Measurements from ENCODE around the gene ADARB1.

DNA sequence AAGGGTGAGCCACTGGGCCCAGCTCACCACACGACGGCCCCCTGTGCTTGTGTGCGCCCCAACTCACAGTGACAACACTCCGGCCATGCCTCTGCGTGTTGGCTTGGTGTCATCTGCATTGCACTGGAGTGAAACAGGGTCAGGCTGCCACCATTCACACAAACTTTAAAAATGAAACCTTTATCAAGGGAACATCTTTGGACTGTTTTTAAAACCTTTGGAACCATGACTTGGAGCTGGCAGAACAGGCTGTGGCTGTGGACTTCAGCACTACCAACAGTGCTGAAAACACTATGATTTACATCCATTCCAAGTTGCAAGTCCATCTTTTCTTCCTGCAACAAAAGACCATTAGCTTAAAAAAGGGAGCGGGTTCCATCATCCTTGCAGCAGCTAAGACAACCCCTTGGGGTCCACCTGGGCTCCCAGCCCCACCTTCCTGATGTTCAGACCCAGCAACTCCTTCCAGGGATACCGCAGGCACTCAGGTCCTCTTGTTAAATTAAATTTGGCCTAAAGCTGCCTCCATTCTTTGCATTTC is 187.7 kb downstream of the ADARB1 start:
- TF ChIP-seq, protein P1, sequence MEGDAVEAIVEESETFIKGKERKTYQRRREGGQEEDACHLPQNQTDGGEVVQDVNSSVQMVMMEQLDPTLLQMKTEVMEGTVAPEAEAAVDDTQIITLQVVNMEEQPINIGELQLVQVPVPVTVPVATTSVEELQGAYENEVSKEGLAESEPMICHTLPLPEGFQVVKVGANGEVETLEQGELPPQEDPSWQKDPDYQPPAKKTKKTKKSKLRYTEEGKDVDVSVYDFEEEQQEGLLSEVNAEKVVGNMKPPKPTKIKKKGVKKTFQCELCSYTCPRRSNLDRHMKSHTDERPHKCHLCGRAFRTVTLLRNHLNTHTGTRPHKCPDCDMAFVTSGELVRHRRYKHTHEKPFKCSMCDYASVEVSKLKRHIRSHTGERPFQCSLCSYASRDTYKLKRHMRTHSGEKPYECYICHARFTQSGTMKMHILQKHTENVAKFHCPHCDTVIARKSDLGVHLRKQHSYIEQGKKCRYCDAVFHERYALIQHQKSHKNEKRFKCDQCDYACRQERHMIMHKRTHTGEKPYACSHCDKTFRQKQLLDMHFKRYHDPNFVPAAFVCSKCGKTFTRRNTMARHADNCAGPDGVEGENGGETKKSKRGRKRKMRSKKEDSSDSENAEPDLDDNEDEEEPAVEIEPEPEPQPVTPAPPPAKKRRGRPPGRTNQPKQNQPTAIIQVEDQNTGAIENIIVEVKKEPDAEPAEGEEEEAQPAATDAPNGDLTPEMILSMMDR (IDR thresholded peaks at IDR 0.05; ENCODE audit: borderline replicate concordance, extremely low read depth, low read length, poor library complexity, severe bottlenecking), result no peak
- no peak for TF ChIP-seq EZH2 (IDR thresholded peaks at IDR 0.05; ENCODE audit: borderline replicate concordance, low read depth, low read length, severe bottlenecking)
